ENCODE measurements around the gene TRMT2A.

The TRMT2A gene

DNA sequence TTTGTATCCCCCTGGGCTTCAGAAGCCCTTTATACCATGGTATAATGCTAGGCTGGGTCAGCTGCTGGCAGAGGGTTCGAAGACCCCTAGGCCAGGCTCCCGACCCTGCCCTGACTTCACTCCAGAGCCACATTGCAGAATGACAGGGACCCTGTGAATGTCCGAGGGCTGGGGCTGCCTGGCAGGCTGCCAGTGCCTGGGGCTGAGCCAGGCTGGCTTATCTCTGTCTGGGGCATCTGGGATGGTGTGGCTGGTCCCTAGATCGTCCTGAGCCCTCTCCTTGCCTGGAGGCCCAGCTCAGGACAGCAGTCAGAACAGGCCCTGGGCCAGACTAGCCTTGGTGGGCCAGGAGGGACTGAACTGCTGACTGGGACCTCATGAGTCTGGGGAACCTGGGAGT, 18.2 kb upstream of the TRMT2A start:
- no peak for DNase-seq (ENCODE audit: low read depth, low spot score)

DNA sequence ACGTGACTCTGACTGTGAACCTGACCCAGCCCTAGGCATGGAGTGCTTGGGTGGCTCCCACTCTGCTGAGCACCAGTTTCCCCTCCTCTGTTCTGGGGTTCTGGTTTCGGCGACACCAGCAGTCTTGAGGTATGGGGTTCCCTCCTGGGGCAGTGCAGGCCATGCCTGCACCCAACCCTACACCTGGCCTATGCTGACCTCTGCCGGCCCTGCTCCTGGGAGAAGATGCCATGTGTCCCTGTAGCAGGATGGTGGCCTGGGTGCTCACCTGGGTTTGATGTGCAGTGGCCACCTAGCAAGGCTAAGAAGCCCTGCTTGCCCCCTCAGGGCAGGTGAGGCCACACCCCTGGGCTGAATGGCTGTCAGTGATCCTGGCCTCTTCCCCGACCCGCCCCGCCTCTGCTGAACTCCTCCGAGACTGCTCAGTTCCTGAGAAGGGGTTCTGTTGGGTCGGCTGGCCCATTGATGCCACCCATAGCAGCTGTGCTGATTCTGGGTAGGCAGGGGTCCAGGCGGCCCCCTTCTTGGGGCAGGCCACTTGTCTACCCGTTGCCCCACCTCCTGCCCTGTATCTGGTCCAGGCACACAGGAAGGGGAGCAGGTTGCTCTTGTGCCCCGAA, 17.0 kb upstream of the TRMT2A start:
- no peak for DNase-seq (ENCODE audit: low read depth, low spot score)

DNA sequence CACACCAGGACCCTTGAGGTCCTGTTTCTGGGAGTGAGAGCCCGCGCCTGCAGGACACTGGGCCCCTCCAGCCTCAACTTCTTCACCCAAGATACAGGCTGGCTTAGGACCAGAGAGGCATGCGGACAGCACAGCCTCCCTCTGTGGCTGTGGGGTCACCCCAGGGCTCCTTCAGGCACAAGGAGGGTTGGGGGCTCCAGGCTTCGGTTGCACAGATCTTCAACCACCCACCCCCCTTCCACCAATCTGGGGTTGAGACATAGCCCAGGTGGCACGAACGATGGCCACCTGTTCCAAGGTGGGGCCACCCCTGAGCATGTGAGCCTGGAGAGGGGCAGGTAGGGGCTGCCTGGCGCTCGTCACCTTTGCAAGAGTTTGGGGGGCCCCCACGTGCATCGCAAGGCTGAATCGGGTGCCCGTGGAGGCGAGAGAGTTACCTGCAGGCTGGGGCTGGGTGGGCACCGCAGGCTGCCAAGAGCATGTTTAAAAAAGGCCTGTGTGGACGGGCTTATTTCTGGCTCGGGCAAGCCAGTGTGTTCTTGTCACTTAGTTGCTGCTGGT, 15.7 kb upstream of the TRMT2A start:
- no peak for DNase-seq (ENCODE audit: low read depth, low spot score)

DNA sequence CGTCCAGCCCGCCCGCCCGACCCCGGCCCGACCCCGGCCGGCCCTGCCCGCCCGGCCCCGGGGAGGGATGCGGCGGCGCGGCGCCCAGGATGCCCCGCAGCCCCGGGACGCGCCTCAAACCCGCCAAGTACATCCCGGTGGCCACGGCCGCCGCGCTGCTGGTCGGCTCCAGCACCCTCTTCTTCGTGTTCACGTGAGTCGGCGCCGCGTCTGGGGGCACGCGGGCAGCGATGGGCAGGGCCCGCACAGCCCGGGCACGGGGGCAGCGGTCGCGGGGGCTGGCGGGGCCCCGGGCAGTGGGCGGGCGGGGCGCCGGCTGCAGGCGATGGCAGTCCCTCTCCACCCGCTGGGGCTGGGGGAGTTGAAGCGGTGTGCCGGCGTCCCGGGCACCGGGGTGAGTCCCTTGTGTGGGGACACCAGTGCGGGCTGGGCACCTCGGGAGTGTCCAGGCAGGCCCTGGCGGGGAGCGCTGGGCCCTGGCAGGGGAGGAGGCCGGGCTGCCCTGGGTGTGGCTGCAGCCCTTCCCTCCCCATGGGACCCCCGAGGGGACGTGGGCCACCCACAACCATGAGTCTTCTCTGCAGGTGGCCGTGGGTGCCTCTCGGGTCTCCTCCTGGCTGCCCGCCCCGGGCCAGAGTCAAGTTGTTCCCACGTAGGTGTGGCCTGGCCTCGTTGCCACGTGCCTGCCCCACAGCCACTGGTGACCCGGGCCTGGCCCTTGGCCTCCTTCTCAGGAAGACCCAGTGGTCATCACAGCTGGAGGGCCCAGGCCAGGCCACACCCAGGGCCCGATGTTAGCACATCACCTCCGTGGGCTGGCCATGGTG, 15.0 kb upstream of the TRMT2A start:
- DNase-seq (ENCODE audit: low read depth, low spot score), result no peak

- peak; percentile 25 for DNase-seq (ENCODE audit: low read depth, low spot score)
These were observed 14.5 kb upstream of the TRMT2A start, which contains the start of gene ZDHHC8 for GRCh38 chr22:20131597-20131858. Gene ZDHHC8 (plus strand): TSS chr22:20131804. CDS start chr22:20131948, 144 bp downstream.

- DNase-seq (ENCODE audit: low read depth, low spot score), result peak; percentile 56
These were observed 13.9 kb upstream of the TRMT2A start for GRCh38 chr22:20130731-20131596.

GRCh38 chr22:20130319-20130718, 13.3 kb upstream of the TRMT2A start:
- no peak for DNase-seq (ENCODE audit: low read depth, low spot score)

DNA sequence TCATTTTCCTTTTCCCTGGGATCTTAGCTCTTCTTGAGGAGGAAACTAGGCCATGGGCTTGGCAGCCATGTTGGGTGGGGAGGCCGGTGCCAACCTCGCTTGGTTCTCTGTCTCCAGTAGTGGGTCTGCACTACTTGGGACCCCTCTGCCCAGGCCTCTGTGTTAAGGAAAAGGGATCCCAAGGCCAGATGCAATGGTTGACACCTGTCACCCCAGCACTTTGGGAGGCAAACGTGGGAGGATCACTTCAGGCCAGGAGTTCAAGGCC, 12.7 kb upstream of the TRMT2A start:
- DNase-seq (ENCODE audit: low read depth, low spot score), result no peak

DNA sequence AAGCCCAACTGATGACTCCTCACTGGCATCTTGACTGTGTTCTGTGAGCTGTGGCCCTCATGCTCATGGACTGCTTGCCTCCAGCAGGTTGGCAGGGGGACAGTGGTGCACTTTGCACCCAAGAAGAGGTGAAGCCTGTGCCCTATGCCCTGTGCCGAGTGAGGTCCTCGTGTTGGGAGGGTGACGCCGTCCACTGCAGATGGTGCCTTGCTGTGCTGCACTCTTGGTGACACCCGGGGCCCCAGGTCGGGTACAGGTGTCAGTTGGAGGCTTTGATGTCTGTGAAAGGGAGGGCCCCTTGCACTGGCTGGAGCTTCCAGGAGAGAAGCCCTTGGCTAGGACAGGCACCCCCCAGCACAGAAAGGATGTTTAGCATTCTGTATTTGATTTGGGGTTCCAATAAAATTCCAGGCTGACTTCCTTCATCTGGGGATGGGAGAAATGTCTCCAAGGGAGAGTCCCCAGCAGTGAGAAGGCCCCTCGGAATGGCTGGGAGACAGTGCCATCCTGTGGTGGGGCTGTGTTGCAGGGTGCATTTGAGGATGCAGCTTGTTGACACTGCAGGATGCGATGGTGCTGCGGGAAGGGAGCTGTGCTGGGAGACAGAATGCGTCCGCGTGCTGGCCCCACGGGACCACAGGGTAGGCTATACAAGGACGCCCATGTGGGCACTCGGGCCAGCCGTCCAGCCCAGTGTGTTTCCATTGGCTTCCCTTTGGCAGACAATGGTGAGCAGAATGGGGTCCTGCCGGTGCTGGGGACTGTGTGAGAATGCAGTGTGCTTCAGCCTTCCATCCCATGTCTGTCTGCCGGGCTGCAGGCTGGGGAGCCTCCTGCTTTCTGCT, 12.1 kb upstream of the TRMT2A start:
- peak; percentile 32 for DNase-seq (ENCODE audit: low read depth, low spot score)

GRCh38 chr22:20128619-20128901, 11.5 kb upstream of the TRMT2A start:
- no peak for DNase-seq (ENCODE audit: low read depth, low spot score)

GRCh38 chr22:20127869-20128618, 11.0 kb upstream of the TRMT2A start:
- DNase-seq (ENCODE audit: low read depth, low spot score), result no peak

DNA sequence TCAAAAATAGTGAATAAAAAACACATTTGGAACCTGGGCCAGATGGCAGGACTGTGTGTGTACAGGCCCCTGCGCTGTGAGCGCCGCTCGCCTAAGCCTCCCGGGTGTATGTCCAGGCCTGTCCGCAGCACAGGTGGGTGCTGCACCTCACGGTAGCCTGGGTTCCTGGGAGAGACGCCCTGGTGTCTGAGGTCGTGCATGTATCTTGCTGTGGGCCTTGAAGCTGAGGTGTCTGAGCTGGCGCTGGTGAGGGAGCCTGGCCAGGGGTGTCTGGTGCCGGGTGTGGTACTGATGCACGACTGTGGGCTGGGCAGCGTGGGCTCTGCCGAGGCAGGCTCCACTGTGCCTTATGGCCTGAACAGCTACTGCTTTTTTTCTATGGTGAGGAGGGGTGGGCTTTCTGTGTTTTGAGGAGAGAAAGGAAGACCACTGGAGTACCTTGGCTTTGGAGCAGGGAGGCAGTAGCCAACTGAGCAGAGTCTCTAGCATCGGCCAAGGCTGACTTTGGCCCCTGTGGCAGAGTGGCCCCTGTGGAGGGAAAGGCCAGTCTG, 10.4 kb upstream of the TRMT2A start:
- no peak for DNase-seq (ENCODE audit: low read depth, low spot score)

DNA sequence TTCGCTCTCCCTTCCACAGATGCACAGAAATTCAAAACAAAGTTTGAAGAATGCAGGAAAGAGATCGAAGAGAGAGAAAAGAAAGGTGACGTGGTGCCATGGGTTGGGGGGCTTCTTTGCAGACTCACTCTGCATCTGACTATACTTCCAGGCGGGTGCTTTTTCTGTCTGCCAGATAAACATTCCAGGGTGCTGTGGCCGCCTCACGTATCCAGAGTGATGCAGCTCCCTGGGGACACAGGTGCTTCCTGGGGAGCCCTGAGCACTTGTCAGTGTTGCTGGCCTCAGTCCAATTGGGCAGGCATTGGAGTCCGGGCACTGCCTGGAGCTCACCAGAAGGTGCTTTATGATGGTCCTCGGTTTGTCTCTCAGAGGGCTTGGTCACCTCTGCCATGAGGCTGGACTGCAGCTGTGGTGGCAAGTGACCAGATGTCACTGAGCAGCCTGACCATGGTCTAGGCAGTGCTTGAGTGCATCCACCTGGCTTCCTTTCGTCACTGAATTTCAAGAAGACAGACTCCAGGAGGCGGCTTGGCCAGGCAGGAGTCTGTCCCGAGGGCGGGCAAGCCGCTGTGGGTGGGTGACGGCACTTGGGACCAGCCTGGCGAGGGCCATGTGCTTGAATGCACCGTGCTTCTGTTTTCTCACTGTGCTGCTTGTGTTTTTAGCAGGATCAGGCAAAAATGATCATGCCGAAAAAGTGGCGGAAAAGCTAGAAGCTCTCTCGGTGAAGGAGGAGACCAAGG, 9.4 kb upstream of the TRMT2A start:
- DNase-seq (ENCODE audit: low read depth, low spot score), result no peak

- no peak for DNase-seq (ENCODE audit: low read depth, low spot score)
These were observed 8.5 kb upstream of the TRMT2A start for GRCh38 chr22:20125201-20126174.

DNA sequence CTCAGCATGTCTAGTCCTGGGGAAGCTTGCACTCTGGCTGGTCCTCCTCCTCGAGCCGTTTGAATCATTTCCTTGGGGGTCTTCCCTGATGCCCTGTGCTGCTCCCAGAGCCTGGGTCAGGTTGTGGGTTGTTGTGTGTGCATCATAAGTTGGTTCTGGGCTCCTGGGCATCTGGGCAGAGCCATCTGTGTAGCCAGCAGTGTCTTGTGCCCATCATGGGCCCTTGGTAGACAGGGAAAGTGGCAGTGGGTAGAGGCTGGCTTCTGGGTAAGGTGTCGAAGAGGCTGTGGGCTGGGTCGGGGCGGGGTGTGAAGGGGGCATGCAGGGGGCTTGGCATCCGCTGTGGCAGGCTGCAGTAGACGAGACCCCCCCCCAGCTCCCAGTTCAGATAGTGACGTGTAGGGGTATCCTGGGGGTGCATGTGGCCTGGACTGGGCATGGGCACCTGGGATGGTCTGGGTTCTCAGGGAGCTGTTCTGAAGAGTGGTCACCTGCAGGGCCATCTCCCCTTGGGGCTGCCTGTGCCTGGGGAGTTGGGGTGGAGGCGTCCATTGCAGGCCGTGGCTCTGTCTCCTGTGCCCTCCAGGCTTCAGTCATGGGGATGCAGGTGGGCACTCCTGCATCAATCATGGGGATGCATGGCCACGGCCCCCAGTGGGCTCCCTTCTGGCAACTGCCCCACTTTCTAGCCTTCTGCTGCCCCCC, 7.2 kb upstream of the TRMT2A start:
- DNase-seq (ENCODE audit: low read depth, low spot score), result no peak

GRCh38 chr22:20123366-20124082, 6.5 kb upstream of the TRMT2A start:
- DNase-seq (ENCODE audit: low read depth, low spot score), result no peak

GRCh38 chr22:20121856-20122415, 4.9 kb upstream of the TRMT2A start:
- DNase-seq (ENCODE audit: low read depth, low spot score), result no peak
